Measurements from ENCODE around the gene GPS2. TPM values are rescaled to one million over a fixed set of nuclear protein-coding genes. Genes with fewer than 3 reads are reported as not detected.
"Not testable (repeated sequence)": the region's sequence is repeated elsewhere in the genome, so short reads cannot be mapped to it uniquely, and the experiment has no call there.

GPS2 gene
- polyA plus RNA-seq, 4 donors, result 88.7 to 115 (median 95.8) TPM

- no peak for DNase-seq (ENCODE audit: low read depth in 4 of 4, low spot score in 2 of 4)
Observed at GRCh38 chr17:7340179-7340578, 25.0 kb upstream of the GPS2 start.

DNA sequence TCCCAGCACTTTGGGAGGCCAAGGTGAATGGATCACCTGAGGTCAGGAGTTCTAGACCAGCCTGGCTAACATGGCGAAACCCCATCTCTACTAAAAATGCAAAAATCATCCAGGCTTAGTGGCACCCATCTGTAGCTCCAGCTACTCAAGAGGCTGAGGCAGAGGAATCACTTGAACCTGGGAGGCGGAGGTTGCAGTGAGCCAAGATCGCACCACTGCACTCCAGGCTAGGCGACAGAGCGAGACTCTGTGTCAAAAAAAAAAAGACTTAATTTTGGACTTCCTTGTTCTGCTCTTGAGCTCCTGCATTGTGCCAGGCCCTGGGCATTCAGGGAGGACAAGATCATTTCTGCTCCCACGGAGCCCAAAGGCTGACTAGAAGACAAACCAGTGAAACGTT, 22.4 kb upstream of the GPS2 start:
- not testable (repeated sequence) for DNase-seq (ENCODE audit: low read depth in 4 of 4, low spot score in 2 of 4)

GRCh38 chr17:7336240-7337175, 21.3 kb upstream of the GPS2 start, which contains the start of gene ACAP1:
TSS of gene ACAP1 (plus strand) at chr17:7336529. CDS start at chr17:7336735, 206 bp downstream.
- DNase-seq (ENCODE audit: low read depth in 4 of 4, low spot score in 2 of 4), result no peak

DNA sequence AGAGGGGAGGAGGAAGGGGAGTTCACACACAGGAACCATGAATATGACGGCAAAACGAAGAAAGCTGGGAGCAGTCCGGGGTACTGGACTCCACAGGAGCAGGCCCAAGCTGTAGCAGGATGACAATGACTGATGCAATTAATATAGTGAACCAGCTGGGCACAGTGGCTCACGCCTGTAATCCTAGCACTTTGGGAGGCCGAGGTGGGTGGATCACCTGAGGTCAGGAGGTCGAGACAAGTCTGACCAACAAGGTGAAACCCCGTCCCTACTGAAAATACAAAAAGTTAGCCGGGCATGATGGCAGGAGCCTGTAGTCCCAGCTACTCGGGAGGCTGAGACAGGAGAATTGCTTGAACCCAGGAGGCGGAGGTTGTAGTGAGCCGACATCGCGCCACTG, 20.6 kb upstream of the GPS2 start:
- DNase-seq (ENCODE audit: low read depth in 4 of 4, low spot score in 2 of 4), result not testable (repeated sequence)

DNA sequence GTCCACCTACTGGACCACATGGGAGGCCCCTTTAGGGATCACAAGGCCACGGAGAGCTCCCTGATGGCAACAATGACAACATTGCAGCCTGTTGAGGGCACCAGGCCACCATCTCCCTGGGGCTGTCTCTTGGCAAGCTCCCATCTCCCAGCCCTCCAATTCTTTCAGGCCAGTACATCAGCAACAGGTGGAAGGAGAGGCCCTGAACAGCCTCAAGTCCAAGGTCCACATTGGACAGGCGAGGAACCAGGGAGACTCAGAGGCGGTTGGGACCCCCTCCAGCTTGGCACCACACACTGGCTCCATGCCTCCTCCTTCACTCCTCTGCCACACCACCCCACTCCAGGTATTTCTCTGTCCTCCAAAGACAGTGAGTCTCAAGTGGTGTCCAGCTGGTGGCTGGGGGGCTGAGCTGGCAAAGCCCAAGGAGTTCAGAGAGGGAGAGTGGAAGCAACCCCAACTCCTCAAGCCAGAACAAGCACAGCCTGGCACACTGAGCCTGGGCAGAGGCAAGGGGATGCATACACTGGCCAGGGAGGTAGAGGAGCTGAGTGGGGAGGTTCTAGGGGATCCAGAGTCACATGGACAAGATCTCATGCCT, 19.9 kb upstream of the GPS2 start:
- DNase-seq (ENCODE audit: low read depth in 4 of 4, low spot score in 2 of 4), result no peak

- not testable (repeated sequence) for DNase-seq (ENCODE audit: low read depth in 4 of 4, low spot score in 2 of 4)
Observed at GRCh38 chr17:7332600-7333069, 17.5 kb upstream of the GPS2 start.

- DNase-seq (ENCODE audit: low read depth in 4 of 4, low spot score in 2 of 4), result no peak
Observed at GRCh38 chr17:7332111-7332510, 17.0 kb upstream of the GPS2 start.

DNA sequence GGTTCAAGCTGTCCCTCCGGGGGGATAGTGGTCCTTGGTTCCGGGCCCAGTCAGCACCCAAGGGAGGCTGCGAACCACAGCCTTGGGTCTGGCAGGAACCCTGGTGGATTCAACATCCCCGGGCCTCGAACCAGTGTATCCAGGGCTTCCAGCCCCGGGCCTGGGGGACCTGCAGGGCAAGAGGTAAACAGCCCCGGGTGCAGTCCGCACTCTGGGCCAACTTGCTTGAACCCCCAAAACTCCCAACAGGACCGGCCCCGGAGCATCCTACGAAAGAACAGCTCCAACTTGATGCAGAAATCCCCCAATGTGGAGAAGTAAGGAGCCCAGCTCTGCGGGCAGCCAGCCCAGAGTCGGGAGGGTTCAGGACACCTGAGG, 15.5 kb upstream of the GPS2 start:
- no peak for DNase-seq (ENCODE audit: low read depth in 4 of 4, low spot score in 2 of 4)

GRCh38 chr17:7329997-7330637, 15.0 kb upstream of the GPS2 start:
- DNase-seq (ENCODE audit: low read depth in 4 of 4, low spot score in 2 of 4), result peak in 2 of 4 donors; percentile 74 to 93

GRCh38 chr17:7329374-7329996, 14.3 kb upstream of the GPS2 start:
- peak; percentile 96 to 99 (median 99) for DNase-seq (ENCODE audit: low read depth in 4 of 4, low spot score in 2 of 4)

GRCh38 chr17:7328840-7329373, 13.7 kb upstream of the GPS2 start, which contains the start of gene NEURL4:
TSS of gene NEURL4 (minus strand) at chr17:7329335. CDS start at chr17:7329312, 23 bp downstream.
- DNase-seq (ENCODE audit: low read depth in 4 of 4, low spot score in 2 of 4), result no peak

DNA sequence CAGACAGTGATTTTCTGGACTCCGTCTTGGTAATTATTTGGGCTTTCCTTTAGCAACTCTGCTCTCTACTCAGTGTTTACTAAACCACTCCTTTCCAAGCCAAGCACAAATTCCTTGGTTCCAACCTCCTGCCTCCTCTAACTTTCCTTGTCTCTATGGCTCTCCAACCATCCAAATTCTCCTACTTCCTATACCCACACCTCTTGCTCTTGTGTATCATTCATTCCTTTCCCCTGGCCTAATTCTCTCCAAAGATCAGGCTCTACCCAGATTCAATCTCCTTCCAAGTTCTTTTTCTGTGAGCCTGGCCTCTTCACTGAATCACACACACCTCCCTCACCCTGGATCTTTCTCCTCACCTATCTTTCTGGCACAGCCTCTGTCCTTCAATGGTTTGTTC, 12.8 kb upstream of the GPS2 start:
- DNase-seq (ENCODE audit: low read depth in 4 of 4, low spot score in 2 of 4), result no peak

DNA sequence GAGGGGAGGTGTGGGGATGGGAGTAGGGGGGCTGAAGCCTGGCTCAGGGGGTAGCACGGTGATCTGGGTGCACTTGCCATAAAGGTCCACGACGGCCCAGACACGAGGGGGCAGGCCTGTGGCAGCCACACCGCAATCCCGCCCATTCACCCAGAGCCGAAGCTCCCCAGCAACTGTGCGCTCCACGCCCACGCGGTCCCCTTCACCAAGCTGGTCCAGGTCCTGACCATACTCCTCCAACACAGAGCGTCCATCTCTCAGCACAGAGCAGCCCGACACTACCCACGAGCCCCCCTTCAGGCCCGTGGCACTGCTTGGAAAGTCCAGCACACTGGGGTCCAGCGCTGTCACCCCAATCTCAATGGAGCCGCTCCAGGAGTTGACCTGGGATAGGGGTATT, 12.3 kb upstream of the GPS2 start:
- DNase-seq (ENCODE audit: low read depth in 4 of 4, low spot score in 2 of 4), result no peak

DNA sequence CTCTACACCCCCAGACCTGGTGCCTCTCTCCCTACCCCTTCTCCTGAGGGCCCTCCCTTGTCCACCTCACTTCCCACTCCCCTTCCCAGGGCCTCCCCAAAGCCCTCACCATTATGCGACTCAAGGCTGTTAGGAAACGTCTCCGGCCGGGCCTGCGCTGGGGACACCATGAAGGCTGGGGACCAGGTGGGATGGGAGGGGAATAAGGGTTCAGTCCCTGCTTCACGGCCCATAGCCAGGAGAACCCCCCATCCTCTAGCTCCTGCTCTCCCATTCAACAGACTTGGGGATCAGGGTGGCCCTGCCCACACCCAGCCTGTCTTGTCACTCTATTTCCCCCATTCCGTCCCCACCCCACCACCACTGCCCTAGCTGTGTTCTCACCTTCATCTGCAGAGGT, 11.9 kb upstream of the GPS2 start:
- no peak for DNase-seq (ENCODE audit: low read depth in 4 of 4, low spot score in 2 of 4)

- DNase-seq (ENCODE audit: low read depth in 4 of 4, low spot score in 2 of 4), result no peak
Observed at GRCh38 chr17:7326186-7326585, 11.0 kb upstream of the GPS2 start.

- no peak for DNase-seq (ENCODE audit: low read depth in 4 of 4, low spot score in 2 of 4)
Observed at GRCh38 chr17:7325031-7325528, 9.9 kb upstream of the GPS2 start.

DNA sequence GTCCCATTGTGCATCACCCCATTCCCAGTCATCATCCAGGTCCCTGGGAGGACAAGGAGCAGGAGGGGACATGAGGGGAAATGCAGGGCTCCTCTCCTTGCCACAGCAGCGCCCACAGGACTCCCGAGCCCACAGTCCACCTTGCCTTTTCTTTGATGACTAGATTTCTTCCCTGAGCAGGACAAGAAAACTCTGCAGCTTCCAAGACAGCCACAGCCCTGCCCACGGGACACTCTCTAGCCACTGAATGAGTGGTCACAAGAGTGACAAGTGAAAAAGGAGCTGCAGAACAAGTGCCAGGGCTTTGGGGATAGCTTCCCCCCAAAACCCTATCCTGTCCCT, 9.2 kb upstream of the GPS2 start:
- no peak for DNase-seq (ENCODE audit: low read depth in 4 of 4, low spot score in 2 of 4)

- DNase-seq (ENCODE audit: low read depth in 4 of 4, low spot score in 2 of 4), result no peak
Observed at GRCh38 chr17:7323731-7324437, 8.7 kb upstream of the GPS2 start.

- DNase-seq (ENCODE audit: low read depth in 4 of 4, low spot score in 2 of 4), result no peak
Observed at GRCh38 chr17:7322520-7323194, 7.5 kb upstream of the GPS2 start.

All from left renal cortex interstitium (tissue), 4 donors.